WTC11 (cell line): ENCODE measurements around the gene SMIM41.

Experiments
- CREB1 ChIP-seq: sonication (generic); formaldehyde crosslinking; IDR thresholded peaks from 2 replicates; pipeline ENCODE4 v1.8.0; 2023; ENCODE audit warnings: mild to moderate bottlenecking, missing genetic modification reagents
- GRHL2 ChIP-seq: fragments of 250-450 bp; sonication (Bioruptor Pico); IDR thresholded peaks from 2 replicates; pipeline ENCODE4 v1.8.0; 2022; ENCODE audit warnings: mild to moderate bottlenecking, moderate library complexity; ENCODE audit not compliant: insufficient replicate concordance, severe bottlenecking
- NFYB ChIP-seq: sonication (generic); formaldehyde crosslinking; conservative IDR thresholded peaks from 2 replicates; pipeline ENCODE4 v1.8.0; 2022; ENCODE audit warnings: low read depth, missing genetic modification reagents
- RORB ChIP-seq: fragments of 250-450 bp; sonication (Bioruptor Pico); IDR thresholded peaks from 2 replicates; pipeline ENCODE4 v1.9.0; 2021; ENCODE audit warnings: mild to moderate bottlenecking
- SP1 ChIP-seq: sonication (generic); formaldehyde crosslinking; conservative IDR thresholded peaks from 2 replicates; pipeline ENCODE4 v1.8.1; 2022; ENCODE audit warnings: missing genetic modification reagents
- ZNF138 ChIP-seq: sonication (generic); formaldehyde crosslinking; conservative IDR thresholded peaks from 2 replicates; pipeline ENCODE4 v1.8.1; 2022; ENCODE audit warnings: mild to moderate bottlenecking, moderate library complexity, missing genetic modification reagents
- ZNF416 ChIP-seq: fragments of 250-450 bp; sonication (Bioruptor Pico); IDR thresholded peaks from 2 replicates; pipeline ENCODE4 v1.9.0; 2021; ENCODE audit warnings: mild to moderate bottlenecking, inconsistent platforms
- TF ChIP-seq, protein P1 (sequence below): sonication (generic); formaldehyde crosslinking; IDR thresholded peaks from 2 replicates; pipeline ENCODE4 v1.8.1; 2023; ENCODE audit warnings: mild to moderate bottlenecking, missing genetic modification reagents, moderate library complexity
- TF ChIP-seq, protein P2 (sequence below): sonication (generic); formaldehyde crosslinking; conservative IDR thresholded peaks from 2 replicates; pipeline ENCODE4 v1.8.1; 2022; ENCODE audit warnings: mild to moderate bottlenecking, missing genetic modification reagents
- TF ChIP-seq, protein P3 (sequence below): fragments of 200-600 bp; IDR thresholded peaks from 2 replicates; pipeline ENCODE4 v1.8.0; 2022; ENCODE audit warnings: antibody characterized with exemption
- TF ChIP-seq, protein P4 (sequence below): sonication (generic); formaldehyde crosslinking; IDR thresholded peaks from 2 replicates; pipeline ENCODE4 v1.8.1; 2022; ENCODE audit warnings: mild to moderate bottlenecking, moderate library complexity, missing genetic modification reagents
- TF ChIP-seq, protein P5 (sequence below): sonication (generic); formaldehyde crosslinking; IDR thresholded peaks from 2 replicates; pipeline ENCODE4 v1.8.1; 2022; ENCODE audit warnings: low read depth, missing genetic modification reagents, borderline replicate concordance
- TF ChIP-seq, protein P6 (sequence below): sonication (generic); formaldehyde crosslinking; IDR thresholded peaks from 2 replicates; pipeline ENCODE4 v1.8.0; 2022; ENCODE audit warnings: mild to moderate bottlenecking, missing genetic modification reagents
- TF ChIP-seq, protein P7 (sequence below): sonication (generic); formaldehyde crosslinking; IDR thresholded peaks from 2 replicates; pipeline ENCODE4 v1.8.1; 2022; ENCODE audit warnings: low read depth, mild to moderate bottlenecking, moderate library complexity, missing genetic modification reagents, borderline replicate concordance

DNA sequence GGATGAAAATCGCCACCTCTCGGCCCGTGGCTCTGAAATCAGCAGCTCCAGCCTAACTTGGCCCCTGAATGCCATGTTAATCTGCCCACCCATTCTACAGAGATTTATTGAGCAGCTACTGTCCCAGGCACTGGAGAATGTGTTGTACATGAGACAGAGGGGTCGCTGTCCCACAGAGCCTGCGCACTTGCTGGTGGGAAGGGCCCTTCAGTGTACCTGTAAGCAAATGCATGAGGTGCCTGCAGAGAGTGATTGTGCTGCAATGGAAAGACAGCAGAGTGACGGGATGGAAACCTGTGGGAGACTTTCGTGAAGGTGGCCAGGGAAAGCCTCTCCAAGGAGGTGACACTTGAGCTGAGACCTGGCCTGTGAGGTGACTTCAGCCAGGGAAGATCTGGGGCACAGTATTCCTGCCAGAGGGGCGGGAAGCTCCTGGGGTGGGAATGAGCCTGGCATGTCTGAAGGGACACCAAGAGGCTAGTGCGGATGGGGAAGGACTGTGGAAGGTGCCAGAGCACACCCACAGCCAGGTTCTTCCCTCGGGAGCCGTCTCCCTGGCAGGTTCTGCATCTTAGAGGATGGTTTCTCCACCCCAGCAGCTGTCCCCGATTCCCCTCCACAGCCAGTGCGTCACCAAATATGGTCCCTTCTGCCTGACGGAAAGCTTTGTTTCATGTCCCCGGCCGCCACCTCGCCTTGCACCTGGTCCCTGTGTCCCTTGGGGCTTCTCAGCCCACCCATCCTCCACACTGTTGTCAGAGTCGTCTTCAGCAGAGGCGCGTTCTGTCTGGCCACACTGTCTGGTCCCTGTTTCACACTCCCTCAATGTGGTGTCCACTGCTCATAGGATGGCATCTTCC lies 8.7 kb downstream of the SMIM41 start:
- TF ChIP-seq, protein P1, sequence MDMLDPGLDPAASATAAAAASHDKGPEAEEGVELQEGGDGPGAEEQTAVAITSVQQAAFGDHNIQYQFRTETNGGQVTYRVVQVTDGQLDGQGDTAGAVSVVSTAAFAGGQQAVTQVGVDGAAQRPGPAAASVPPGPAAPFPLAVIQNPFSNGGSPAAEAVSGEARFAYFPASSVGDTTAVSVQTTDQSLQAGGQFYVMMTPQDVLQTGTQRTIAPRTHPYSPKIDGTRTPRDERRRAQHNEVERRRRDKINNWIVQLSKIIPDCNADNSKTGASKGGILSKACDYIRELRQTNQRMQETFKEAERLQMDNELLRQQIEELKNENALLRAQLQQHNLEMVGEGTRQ (CRISPR knock-in tag) = no peak
- TF ChIP-seq ZNF138 (CRISPR knock-in tag) = no peak
- TF ChIP-seq RORB (CRISPR knock-in tag) = no peak
- TF ChIP-seq, protein P2, sequence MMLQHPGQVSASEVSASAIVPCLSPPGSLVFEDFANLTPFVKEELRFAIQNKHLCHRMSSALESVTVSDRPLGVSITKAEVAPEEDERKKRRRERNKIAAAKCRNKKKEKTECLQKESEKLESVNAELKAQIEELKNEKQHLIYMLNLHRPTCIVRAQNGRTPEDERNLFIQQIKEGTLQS (CRISPR knock-in tag) = no peak
- TF ChIP-seq NFYB = no peak
- no peak for TF ChIP-seq CREB1 (CRISPR knock-in tag)
- TF ChIP-seq, protein P3, sequence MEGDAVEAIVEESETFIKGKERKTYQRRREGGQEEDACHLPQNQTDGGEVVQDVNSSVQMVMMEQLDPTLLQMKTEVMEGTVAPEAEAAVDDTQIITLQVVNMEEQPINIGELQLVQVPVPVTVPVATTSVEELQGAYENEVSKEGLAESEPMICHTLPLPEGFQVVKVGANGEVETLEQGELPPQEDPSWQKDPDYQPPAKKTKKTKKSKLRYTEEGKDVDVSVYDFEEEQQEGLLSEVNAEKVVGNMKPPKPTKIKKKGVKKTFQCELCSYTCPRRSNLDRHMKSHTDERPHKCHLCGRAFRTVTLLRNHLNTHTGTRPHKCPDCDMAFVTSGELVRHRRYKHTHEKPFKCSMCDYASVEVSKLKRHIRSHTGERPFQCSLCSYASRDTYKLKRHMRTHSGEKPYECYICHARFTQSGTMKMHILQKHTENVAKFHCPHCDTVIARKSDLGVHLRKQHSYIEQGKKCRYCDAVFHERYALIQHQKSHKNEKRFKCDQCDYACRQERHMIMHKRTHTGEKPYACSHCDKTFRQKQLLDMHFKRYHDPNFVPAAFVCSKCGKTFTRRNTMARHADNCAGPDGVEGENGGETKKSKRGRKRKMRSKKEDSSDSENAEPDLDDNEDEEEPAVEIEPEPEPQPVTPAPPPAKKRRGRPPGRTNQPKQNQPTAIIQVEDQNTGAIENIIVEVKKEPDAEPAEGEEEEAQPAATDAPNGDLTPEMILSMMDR = no peak
- TF ChIP-seq, protein P4, sequence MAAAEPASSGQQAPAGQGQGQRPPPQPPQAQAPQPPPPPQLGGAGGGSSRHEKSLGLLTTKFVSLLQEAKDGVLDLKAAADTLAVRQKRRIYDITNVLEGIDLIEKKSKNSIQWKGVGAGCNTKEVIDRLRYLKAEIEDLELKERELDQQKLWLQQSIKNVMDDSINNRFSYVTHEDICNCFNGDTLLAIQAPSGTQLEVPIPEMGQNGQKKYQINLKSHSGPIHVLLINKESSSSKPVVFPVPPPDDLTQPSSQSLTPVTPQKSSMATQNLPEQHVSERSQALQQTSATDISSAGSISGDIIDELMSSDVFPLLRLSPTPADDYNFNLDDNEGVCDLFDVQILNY (CRISPR knock-in tag) = no peak
- TF ChIP-seq SP1 (CRISPR knock-in tag) = no peak
- TF ChIP-seq ZNF416 (CRISPR knock-in tag) = no peak
- TF ChIP-seq, protein P5, sequence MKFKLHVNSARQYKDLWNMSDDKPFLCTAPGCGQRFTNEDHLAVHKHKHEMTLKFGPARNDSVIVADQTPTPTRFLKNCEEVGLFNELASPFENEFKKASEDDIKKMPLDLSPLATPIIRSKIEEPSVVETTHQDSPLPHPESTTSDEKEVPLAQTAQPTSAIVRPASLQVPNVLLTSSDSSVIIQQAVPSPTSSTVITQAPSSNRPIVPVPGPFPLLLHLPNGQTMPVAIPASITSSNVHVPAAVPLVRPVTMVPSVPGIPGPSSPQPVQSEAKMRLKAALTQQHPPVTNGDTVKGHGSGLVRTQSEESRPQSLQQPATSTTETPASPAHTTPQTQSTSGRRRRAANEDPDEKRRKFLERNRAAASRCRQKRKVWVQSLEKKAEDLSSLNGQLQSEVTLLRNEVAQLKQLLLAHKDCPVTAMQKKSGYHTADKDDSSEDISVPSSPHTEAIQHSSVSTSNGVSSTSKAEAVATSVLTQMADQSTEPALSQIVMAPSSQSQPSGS (CRISPR knock-in tag) = no peak
- TF ChIP-seq, protein P6, sequence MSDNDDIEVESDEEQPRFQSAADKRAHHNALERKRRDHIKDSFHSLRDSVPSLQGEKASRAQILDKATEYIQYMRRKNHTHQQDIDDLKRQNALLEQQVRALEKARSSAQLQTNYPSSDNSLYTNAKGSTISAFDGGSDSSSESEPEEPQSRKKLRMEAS (CRISPR knock-in tag) = no peak
- TF ChIP-seq, protein P7, sequence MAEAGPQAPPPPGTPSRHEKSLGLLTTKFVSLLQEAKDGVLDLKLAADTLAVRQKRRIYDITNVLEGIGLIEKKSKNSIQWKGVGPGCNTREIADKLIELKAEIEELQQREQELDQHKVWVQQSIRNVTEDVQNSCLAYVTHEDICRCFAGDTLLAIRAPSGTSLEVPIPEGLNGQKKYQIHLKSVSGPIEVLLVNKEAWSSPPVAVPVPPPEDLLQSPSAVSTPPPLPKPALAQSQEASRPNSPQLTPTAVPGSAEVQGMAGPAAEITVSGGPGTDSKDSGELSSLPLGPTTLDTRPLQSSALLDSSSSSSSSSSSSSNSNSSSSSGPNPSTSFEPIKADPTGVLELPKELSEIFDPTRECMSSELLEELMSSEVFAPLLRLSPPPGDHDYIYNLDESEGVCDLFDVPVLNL (CRISPR knock-in tag) = no peak
- no peak for TF ChIP-seq GRHL2 (CRISPR knock-in tag)
